Measurements from ENCODE around the gene PACS2. TPM values are rescaled to one million over a fixed set of nuclear protein-coding genes. Genes with fewer than 3 reads are reported as not detected.

PACS2 gene
- total and polyA plus RNA-seq, 2 of the 8 experiments (the other 6 are each of a cell fraction or from before 2014, with no cell fraction given), result 38.0 to 62.8 TPM

DNA sequence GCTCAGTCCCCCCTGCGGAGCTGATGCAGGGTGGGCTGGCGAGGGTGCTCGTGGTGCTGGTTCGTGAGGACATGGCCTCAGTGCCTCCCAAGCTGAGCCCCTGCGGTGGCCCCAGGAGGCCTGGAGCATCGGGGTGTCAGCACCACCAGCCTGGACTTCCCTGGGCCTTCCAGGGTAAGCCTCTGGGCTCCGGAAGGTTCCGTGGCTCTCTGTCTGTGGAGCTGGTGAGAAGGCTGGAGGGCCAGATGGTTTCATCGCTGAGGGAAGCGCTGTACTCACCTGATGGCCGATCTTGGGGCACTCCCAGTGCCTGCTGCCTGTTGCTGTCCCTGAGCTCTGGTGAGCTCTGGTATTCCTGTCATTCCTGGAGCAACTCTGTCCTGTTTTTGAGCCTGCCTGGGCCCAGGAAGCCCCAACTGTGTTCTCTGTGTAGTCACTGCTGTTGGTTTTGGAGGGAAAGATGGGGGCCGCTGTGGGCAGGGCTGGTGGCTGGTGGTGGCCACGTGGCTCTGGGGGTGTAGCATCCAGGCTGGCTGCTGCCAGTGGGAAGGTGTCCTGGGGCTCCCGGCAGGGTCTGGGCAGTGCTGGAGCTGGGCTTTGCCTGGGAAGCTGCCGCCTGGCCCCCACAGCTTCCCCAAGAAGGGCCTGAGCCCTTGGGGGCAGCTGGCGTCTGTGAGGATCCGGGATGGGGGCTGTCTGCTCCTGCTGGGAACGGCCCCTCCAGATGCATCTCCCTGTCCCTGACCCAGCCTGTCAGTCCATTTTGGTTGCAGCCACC is 123.4 kb downstream of the PACS2 start:
- ChIA-PET POLR2A (ENCODE audit: partially characterized antibody) (interaction anchor here (0.8 to 1.2 kb wide), 4 partner anchors 13 to 72 kb away, joined by 3 to 4 read pairs (median 4); no protein-coding TSS in a partner anchor), CTCF (ENCODE audit: partially characterized antibody) (interaction anchor here (0.6 to 1.8 kb wide), 5 partner anchors 32 to 67 kb away, joined by 3 to 10 read pairs (median 3); no protein-coding TSS in a partner anchor)
- DNase-seq (ENCODE audit: low read depth in 1 of 2, low spot score in 2 of 2) (no peak), FAIRE-seq (no peak)
- WGBS, 2 experiments (ENCODE audit: extremely low coverage in 1 of 2, insufficient coverage in 1 of 2, insufficient read length in 1 of 2, insufficient replicate concordance in 2 of 2, low coverage in 1 of 2, low lambda C conversion rate in 2 of 2, missing lambda C conversion rate in 1 of 2), result 94% methylated on average over 18 of the region's 18 CpGs; no CpG with 5 or more reads in 1 of the 2 experiments
- Histone ChIP-seq H2BK120ac (replicated peaks; ENCODE audit: low read depth, low read length) (no peak overlapping the region), H3K9ac (replicated peaks in 1 of 4; ENCODE audit: extremely low read depth in 1 of 4, low read depth in 3 of 4, low read length in 3 of 4) (no peak overlapping the region), H2AK5ac (ENCODE audit: low read depth, low read length) (no peak overlapping the region), H3K14ac (ENCODE audit: insufficient read length) (no peak overlapping the region), H3K9me3 (ENCODE audit: insufficient read depth in 2 of 2, low read depth in 1 of 2, low read length in 1 of 2) (no peaks in the 10 kb centered on the region), H3K27me3 (replicated peaks in 1 of 4; ENCODE audit: control insufficient read depth in 3 of 4, extremely low read depth in 1 of 4, insufficient read depth in 3 of 4, low read length in 3 of 4) (no peaks in the 10 kb centered on the region), H3K23me2 (ENCODE audit: low read depth, low read length) (no peaks in the 10 kb centered on the region), H3K79me2 (ENCODE audit: control insufficient read depth in 1 of 2, insufficient read depth in 2 of 2, low read length in 2 of 2) (peaks cover 12 to 61% of the 10 kb centered on the region in 2 experiments), H4K91ac (replicated peaks; ENCODE audit: insufficient read length, low read length) (no peak overlapping the region), H3K27ac (ENCODE audit: low read depth, low read length) (no peak overlapping the region; the same call in 1 of the 2 replicates), H3K4ac (replicated peaks; ENCODE audit: insufficient read length, low read depth, low read length) (no peak overlapping the region), H2BK5ac (ENCODE audit: low read depth, low read length) (0 out of 2 replicates have a peak overlapping the region, but pooled peaks have one; percentile 15), H2BK20ac (ENCODE audit: low read length) (no peak overlapping the region), H4K5ac (ENCODE audit: insufficient read length, low read depth, low read length) (no peak overlapping the region), H2BK15ac (ENCODE audit: low read length) (no peak overlapping the region), H3K36me3 (ENCODE audit: control insufficient read depth in 2 of 4, insufficient read depth in 4 of 4, low read length in 3 of 4) (peaks cover 0 to 6% (median 2%) of the 10 kb centered on the region in 4 experiments; a peak in 4 of 8 replicates), H4K8ac (ENCODE audit: extremely low read depth, insufficient read depth, low read length) (peak overlapping the region; percentile 46; the same call in 1 of the 2 replicates), H2AFZ (ENCODE audit: low read length) (no peak overlapping the region), H3K79me1 (ENCODE audit: low read depth, low read length) (peaks cover 34% of the 10 kb centered on the region), H3K4me1 (replicated peaks in 1 of 4; ENCODE audit: control insufficient read depth in 3 of 4, insufficient read depth in 4 of 4, low read length in 3 of 4) (peaks cover 0 to 7% (median 4%) of the 10 kb centered on the region in 4 experiments; a peak in 5 of 7 replicates), H4K20me1 (replicated peaks in 1 of 2; ENCODE audit: control insufficient read depth in 1 of 2, insufficient read depth in 2 of 2, low read length in 2 of 2) (peaks cover 40 to 62% of the 10 kb centered on the region in 2 experiments), H3K23ac (ENCODE audit: insufficient read length) (no peak overlapping the region), H3K4me2 (ENCODE audit: insufficient read depth in 1 of 2, low read depth in 2 of 2, low read length in 2 of 2) (no peak overlapping the region), H3K18ac (ENCODE audit: extremely low read depth, low read length) (no peak overlapping the region), H3K4me3 (ENCODE audit: extremely low read depth in 1 of 4, insufficient read depth in 2 of 4, low read depth in 3 of 4, low read length in 4 of 4) (no peak overlapping the region), H2BK12ac (ENCODE audit: low read depth, low read length) (no peak overlapping the region), H3K56ac (replicated peaks; ENCODE audit: insufficient read length, low read depth, low read length) (no peak overlapping the region)
- TF ChIP-seq KDM1A (IDR thresholded peaks at IDR 0.05; ENCODE audit: borderline replicate concordance, low read length) (no peak), SP4 (IDR thresholded peaks at IDR 0.05; ENCODE audit: low read length) (no peak), TCF12 (IDR thresholded peaks at IDR 0.05; ENCODE audit: low read depth, low read length) (no peak), JUND (IDR thresholded peaks at IDR 0.05; ENCODE audit: low read length) (no peak), CEBPB (IDR thresholded peaks at IDR 0.05; ENCODE audit: low read depth, low read length) (no peak), SRF (IDR thresholded peaks at IDR 0.05; ENCODE audit: low read depth, low read length) (no peak), RBBP5 (IDR thresholded peaks at IDR 0.05; ENCODE audit: borderline replicate concordance, low read depth, low read length) (no peak), MAFK (IDR thresholded peaks at IDR 0.05; ENCODE audit: low read depth, low read length) (no peak)
- TF ChIP-seq, protein P1, sequence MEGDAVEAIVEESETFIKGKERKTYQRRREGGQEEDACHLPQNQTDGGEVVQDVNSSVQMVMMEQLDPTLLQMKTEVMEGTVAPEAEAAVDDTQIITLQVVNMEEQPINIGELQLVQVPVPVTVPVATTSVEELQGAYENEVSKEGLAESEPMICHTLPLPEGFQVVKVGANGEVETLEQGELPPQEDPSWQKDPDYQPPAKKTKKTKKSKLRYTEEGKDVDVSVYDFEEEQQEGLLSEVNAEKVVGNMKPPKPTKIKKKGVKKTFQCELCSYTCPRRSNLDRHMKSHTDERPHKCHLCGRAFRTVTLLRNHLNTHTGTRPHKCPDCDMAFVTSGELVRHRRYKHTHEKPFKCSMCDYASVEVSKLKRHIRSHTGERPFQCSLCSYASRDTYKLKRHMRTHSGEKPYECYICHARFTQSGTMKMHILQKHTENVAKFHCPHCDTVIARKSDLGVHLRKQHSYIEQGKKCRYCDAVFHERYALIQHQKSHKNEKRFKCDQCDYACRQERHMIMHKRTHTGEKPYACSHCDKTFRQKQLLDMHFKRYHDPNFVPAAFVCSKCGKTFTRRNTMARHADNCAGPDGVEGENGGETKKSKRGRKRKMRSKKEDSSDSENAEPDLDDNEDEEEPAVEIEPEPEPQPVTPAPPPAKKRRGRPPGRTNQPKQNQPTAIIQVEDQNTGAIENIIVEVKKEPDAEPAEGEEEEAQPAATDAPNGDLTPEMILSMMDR (IDR thresholded peaks at IDR 0.05; ENCODE audit: control extremely low read depth in 1 of 3, insufficient read depth in 1 of 3, low read depth in 1 of 3, low read length in 3 of 3), result no peak

Data from H1 (cell line).